Dendritic cell treated with granulocyte-macrophage colony-stimulating factor and Interleukin-4, amounts not matched to agents 40 ng/mL and 50 ng/mL, for 4 days (primary cell): ENCODE results near the gene DPYSL4.
"Not testable (repeated sequence)": the region's sequence is repeated elsewhere in the genome, so short reads cannot be mapped to it uniquely, and the experiment has no call there.

Source experiments
- H3K27ac Mint-ChIP-seq: one replicate; pipeline ENCODE4 v1.8.0; 2022; ENCODE audit warnings: mild to moderate bottlenecking, mixed read lengths
- H3K27me3 Mint-ChIP-seq: one replicate; pipeline ENCODE4 v1.8.0; 2022; ENCODE audit warnings: mild to moderate bottlenecking, mixed read lengths
- H3K36me3 Mint-ChIP-seq: one replicate; pipeline ENCODE4 v1.8.0; 2022; ENCODE audit warnings: low read depth, mixed read lengths
- H3K4me1 Mint-ChIP-seq: one replicate; pipeline ENCODE4 v1.8.0; 2022; ENCODE audit warnings: low read depth, mixed read lengths
- H3K4me3 Mint-ChIP-seq: one replicate; pipeline ENCODE4 v1.8.0; 2022; ENCODE audit warnings: mild to moderate bottlenecking, moderate library complexity, mixed read lengths
- H3K9me3 Mint-ChIP-seq: one replicate; pipeline ENCODE4 v1.8.0; 2022; ENCODE audit warnings: mixed read lengths
- intact Hi-C: fragments of 100-400 bp; cut with micrococcal nuclease; formaldehyde crosslinking; loops from one replicate; pipeline ENCODE4 v1.15.0; 2022

The DPYSL4 gene

GRCh38 chr10:132204781-132205473, 18.2 kb downstream of the DPYSL4 start:
- Mint-ChIP-seq H3K36me3 (peaks cover 54% of the 10 kb centered on the region), H3K27me3 (no peaks in the 10 kb centered on the region), H3K4me3 (no peak overlapping the region), H3K27ac (no peak overlapping the region), H3K9me3 (no peaks in the 10 kb centered on the region), H3K4me1 (no peaks in the 10 kb centered on the region)
- intact Hi-C loops = no loop called here

DNA sequence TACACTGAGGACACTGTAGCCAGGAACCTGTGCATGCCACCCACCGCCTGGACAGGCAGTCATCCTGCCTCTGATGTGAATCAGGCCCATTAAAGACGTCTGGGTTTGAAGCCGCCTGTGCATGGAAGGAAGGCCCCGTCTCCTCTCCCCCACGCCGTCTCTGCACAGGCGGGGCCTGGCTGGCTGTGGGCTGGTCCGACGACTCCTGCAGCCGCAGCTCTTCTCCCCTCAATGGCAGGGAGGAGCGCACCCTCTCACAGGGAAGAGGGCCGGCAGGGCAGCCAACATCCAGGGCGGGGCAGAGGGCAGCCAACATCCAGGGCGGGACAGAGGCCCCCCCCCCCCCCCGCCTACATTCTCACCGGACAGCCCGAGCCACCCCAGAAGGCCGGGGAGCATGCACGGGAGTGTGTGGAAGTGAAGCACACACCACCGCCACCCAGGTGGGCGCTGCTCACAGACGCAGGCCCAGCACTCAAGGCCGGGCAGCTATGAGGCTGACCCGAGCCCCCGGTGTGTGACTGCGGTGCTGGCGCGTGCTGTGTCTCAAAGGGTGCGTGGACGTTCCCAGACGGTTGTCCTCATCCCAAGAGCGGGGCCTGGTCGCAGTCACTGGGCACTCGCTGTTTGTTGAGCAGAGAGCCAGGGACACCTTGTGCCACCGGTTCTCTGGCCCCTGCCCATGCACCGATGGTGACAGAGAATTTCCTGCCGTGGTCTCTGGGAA, 19.1 kb downstream of the DPYSL4 start:
- Mint-ChIP-seq H3K9me3 (no peaks in the 10 kb centered on the region), H3K27me3 (no peaks in the 10 kb centered on the region), H3K27ac (no peak overlapping the region), H3K4me1 (no peaks in the 10 kb centered on the region), H3K36me3 (peaks cover 63% of the 10 kb centered on the region), H3K4me3 (no peak overlapping the region)
- intact Hi-C loops = no loop called here

DNA sequence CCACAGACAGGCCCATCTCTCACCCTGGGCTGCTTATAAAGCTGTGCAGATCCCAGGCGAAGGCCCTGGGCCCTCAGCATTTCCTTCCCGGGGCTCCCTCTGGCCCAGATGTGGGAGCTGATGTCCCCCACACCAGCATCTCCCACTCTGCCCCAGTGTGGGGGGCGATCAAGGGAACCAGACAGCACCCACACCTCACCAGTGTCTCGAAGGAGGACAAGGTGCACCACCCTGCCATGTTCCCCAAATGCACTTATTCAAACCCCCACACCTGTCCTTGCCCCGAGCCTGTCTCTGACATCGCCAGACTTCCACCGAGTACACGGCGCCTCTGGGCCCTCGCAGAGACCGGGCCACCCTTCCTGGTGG, 19.6 kb downstream of the DPYSL4 start:
- Mint-ChIP-seq H3K27me3 (no peaks in the 10 kb centered on the region), H3K4me1 (no peaks in the 10 kb centered on the region), H3K27ac (no peak overlapping the region), H3K4me3 (no peak overlapping the region), H3K36me3 (peaks cover 68% of the 10 kb centered on the region), H3K9me3 (no peaks in the 10 kb centered on the region)
- intact Hi-C loops = no loop called here

GRCh38 chr10:132206806-132207535, 20.2 kb downstream of the DPYSL4 start:
- Mint-ChIP-seq H3K27me3 (no peaks in the 10 kb centered on the region), H3K9me3 (no peaks in the 10 kb centered on the region), H3K4me1 (no peaks in the 10 kb centered on the region), H3K4me3 (no peak overlapping the region), H3K36me3 (peaks cover 74% of the 10 kb centered on the region), H3K27ac (no peak overlapping the region)
- intact Hi-C loops = no loop called here

DNA sequence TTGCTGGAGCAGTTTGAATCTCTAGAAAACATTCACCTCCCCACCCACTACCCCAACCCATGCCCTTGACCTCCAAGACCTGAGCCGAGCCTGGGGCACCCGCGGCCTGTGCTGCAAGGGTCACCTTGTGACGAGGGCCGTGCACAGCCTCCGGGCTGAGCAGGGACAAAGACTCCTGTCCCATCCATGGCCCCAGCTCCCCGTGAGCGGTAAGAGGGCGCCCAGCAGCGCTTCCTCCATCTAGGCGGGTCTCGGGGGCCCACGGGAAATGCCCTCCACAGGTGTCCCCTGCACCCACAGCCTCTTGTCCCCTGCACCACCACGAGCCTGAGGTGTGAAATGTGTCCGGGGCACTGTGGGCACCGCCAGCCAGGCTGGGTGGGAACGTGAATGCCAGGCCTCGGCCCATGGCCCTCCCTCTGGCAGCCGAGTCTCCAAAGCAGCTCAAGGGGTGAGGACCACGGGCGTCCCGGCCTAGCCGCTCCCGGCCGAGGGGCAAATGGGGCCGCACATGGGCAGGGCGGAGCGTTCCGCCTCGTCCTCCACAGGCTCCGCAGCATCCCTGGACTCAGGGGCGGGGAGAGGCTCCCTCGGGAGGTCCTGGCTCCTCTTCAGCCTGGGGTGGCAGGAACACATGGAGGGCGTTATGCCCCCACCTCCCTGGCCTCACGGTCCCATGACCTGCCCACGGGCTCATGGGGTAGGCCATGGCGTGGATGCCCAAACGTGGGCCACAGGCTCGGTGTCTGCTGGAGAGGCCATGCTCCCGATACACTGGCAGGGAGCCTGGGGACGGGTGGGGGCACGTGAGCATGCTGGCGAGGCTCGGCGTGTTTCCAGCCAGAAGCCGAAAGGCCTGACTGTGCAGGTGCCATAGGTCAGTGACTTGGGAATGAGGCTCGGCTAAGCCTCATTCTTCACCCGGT, 21.1 kb downstream of the DPYSL4 start:
- no peaks in the 10 kb centered on the region for H3K27me3 Mint-ChIP-seq
- H3K36me3 Mint-ChIP-seq = peaks cover 82% of the 10 kb centered on the region
- intact Hi-C loops = no loop called here
- no peak overlapping the region for H3K27ac Mint-ChIP-seq
- no peaks in the 10 kb centered on the region for H3K4me1 Mint-ChIP-seq
- H3K4me3 Mint-ChIP-seq = no peak overlapping the region
- no peaks in the 10 kb centered on the region for H3K9me3 Mint-ChIP-seq

GRCh38 chr10:132208462-132209050, 21.8 kb downstream of the DPYSL4 start:
- Mint-ChIP-seq H3K27me3 (no peaks in the 10 kb centered on the region), H3K9me3 (peaks cover 5% of the 10 kb centered on the region), H3K4me3 (no peak overlapping the region), H3K4me1 (no peaks in the 10 kb centered on the region), H3K36me3 (peaks cover 90% of the 10 kb centered on the region), H3K27ac (no peak overlapping the region)
- intact Hi-C loops = no loop called here

- Mint-ChIP-seq H3K27ac (no peak overlapping the region), H3K27me3 (no peaks in the 10 kb centered on the region), H3K9me3 (peaks cover 10% of the 10 kb centered on the region), H3K4me1 (no peaks in the 10 kb centered on the region), H3K4me3 (no peak overlapping the region), H3K36me3 (peaks cover 96% of the 10 kb centered on the region)
- intact Hi-C loops = no loop called here
These were observed 22.4 kb downstream of the DPYSL4 start for GRCh38 chr10:132209130-132209529.

DNA sequence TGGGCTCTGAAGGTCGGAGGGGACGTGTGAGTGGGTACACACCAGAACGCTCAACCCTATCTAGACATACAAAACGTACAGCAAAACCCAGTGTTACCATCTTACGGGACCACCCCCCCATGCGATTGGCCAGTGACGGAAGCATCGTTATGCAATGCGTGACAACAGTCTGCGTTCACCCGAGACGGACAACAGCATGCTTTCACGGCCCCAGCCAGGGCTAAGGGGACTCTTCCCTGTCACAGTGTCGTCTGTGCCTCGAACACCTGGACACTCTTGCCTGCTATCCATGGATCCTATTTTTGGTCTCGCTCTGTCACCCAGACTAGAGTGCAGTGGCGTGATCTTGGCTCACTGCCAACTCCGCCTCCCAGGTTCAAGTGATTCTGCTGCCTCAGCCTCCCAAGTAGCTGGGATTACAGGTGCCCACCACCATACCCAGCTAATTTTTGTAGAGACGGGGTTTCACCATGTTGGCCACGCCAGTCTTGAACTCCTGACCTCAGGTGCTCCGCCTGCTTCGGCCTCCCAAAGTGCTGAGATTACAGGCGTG, 23.3 kb downstream of the DPYSL4 start:
- no peak overlapping the region for H3K27ac Mint-ChIP-seq
- H3K27me3 Mint-ChIP-seq = no peaks in the 10 kb centered on the region
- no peak overlapping the region for H3K4me3 Mint-ChIP-seq
- intact Hi-C loops = no loop called here
- H3K4me1 Mint-ChIP-seq = no peaks in the 10 kb centered on the region
- peaks cover 99% of the 10 kb centered on the region for H3K36me3 Mint-ChIP-seq
- peaks cover 16% of the 10 kb centered on the region for H3K9me3 Mint-ChIP-seq

- H3K36me3 Mint-ChIP-seq = peaks cover 99% of the 10 kb centered on the region
- H3K4me3 Mint-ChIP-seq = no peak overlapping the region
- no peaks in the 10 kb centered on the region for H3K4me1 Mint-ChIP-seq
- no peaks in the 10 kb centered on the region for H3K27me3 Mint-ChIP-seq
- peaks cover 23% of the 10 kb centered on the region for H3K9me3 Mint-ChIP-seq
- intact Hi-C loops = no loop called here
- no peak overlapping the region for H3K27ac Mint-ChIP-seq
These were observed 24.0 kb downstream of the DPYSL4 start for GRCh38 chr10:132210766-132211165.

GRCh38 chr10:132211246-132211645, 24.5 kb downstream of the DPYSL4 start:
- Mint-ChIP-seq H3K4me1 (no peaks in the 10 kb centered on the region), H3K4me3 (no peak overlapping the region), H3K36me3 (peaks cover 100% of the 10 kb centered on the region), H3K27me3 (no peaks in the 10 kb centered on the region), H3K27ac (no peak overlapping the region), H3K9me3 (peaks cover 25% of the 10 kb centered on the region)
- intact Hi-C loops = no loop called here

GRCh38 chr10:132212816-132213215, 26.1 kb downstream of the DPYSL4 start:
- Mint-ChIP-seq H3K27ac (no peak overlapping the region), H3K4me1 (no peaks in the 10 kb centered on the region), H3K27me3 (no peaks in the 10 kb centered on the region), H3K4me3 (no peak overlapping the region), H3K36me3 (peaks cover 100% of the 10 kb centered on the region), H3K9me3 (peaks cover 39% of the 10 kb centered on the region)
- intact Hi-C loops = no loop called here

GRCh38 chr10:132213917-132214316, 27.2 kb downstream of the DPYSL4 start:
- Mint-ChIP-seq H3K36me3 (peaks cover 99% of the 10 kb centered on the region), H3K27me3 (no peaks in the 10 kb centered on the region), H3K4me3 (no peak overlapping the region), H3K4me1 (no peaks in the 10 kb centered on the region), H3K27ac (no peak overlapping the region), H3K9me3 (peaks cover 41% of the 10 kb centered on the region)
- intact Hi-C loops = no loop called here

DNA sequence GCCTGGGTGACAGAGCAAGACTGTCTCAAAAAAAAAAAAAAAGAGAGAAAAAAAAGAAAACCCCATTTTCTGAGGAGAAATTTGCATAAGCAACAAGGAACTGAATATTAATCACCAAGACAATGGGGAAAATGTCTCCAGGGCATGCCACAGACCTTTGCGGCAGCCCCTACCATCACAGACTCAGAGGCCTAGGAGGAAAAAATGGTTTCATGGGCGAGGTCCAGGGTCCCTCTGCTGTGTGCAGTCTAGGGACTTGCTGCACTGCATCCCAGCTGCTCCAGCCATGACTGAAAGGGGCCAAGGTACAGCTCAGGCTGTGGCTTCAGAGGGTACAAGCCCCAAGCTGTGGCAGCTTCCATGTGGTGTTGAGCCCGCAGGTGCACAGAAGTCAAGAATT, 29.7 kb downstream of the DPYSL4 start:
- H3K36me3 Mint-ChIP-seq = peaks cover 99% of the 10 kb centered on the region
- not testable (repeated sequence) for H3K27ac Mint-ChIP-seq, H3K4me1 Mint-ChIP-seq

More for the DNA sequence above, 29.7 kb downstream of the DPYSL4 start:
- H3K9me3 Mint-ChIP-seq = peaks cover 41% of the 10 kb centered on the region
- H3K27me3 Mint-ChIP-seq, intact Hi-C loops, H3K4me3 Mint-ChIP-seq: not testable (repeated sequence)
